Ishikawa (cell line): ENCODE results near the gene BMP7.

Source experiments
- CEBPB ChIP-seq: IDR thresholded peaks from 2 replicates; pipeline ENCODE4 v1.6.1; 2012
- CREB1 ChIP-seq: IDR thresholded peaks from 2 replicates; pipeline ENCODE4 v1.6.1; 2012; ENCODE audit warnings: low read depth
- EGR1 ChIP-seq: IDR thresholded peaks from 2 replicates; pipeline ENCODE4 v1.6.1; 2012
- EP300 ChIP-seq: IDR thresholded peaks from 2 replicates; pipeline ENCODE4 v1.6.1; 2012; ENCODE audit warnings: borderline replicate concordance
- FOXM1 ChIP-seq: IDR thresholded peaks from 2 replicates; pipeline ENCODE4 v1.6.1; 2012; ENCODE audit warnings: low read depth, borderline replicate concordance
- MAX ChIP-seq: IDR thresholded peaks from 2 replicates; pipeline ENCODE4 v1.6.1; 2012
- NFIC ChIP-seq: IDR thresholded peaks from 2 replicates; pipeline ENCODE4 v1.6.1; 2012
- RAD21 ChIP-seq: IDR thresholded peaks from 2 replicates; pipeline ENCODE4 v1.6.1; 2012; ENCODE audit warnings: low read depth
- REST ChIP-seq: IDR thresholded peaks from 2 replicates; pipeline ENCODE4 v1.6.1; 2012; ENCODE audit warnings: low read depth, mild to moderate bottlenecking
- TAF1 ChIP-seq: IDR thresholded peaks from 2 replicates; pipeline ENCODE4 v1.6.1; 2012; ENCODE audit warnings: low read depth, mild to moderate bottlenecking
- TCF12 ChIP-seq: IDR thresholded peaks from 2 replicates; pipeline ENCODE4 v1.6.1; 2012; ENCODE audit warnings: low read depth
- TEAD4 ChIP-seq: IDR thresholded peaks from 2 replicates; pipeline ENCODE4 v1.6.1; 2012
- YY1 ChIP-seq: IDR thresholded peaks from 2 replicates; pipeline ENCODE4 v1.6.1; 2012; ENCODE audit warnings: low read depth
- ZBTB7A ChIP-seq: IDR thresholded peaks from 2 replicates; pipeline ENCODE4 v1.6.1; 2012; ENCODE audit warnings: low read depth
- TF ChIP-seq, protein P1 (sequence below): IDR thresholded peaks from 2 replicates; pipeline ENCODE4 v1.6.1; 2012

Gene BMP7

GRCh38 chr20:57215826-57216471, 50.5 kb downstream of the BMP7 start:
- TF ChIP-seq EP300 (no peak), FOXM1 (no peak), YY1 (no peak), ZBTB7A (no peak)

DNA sequence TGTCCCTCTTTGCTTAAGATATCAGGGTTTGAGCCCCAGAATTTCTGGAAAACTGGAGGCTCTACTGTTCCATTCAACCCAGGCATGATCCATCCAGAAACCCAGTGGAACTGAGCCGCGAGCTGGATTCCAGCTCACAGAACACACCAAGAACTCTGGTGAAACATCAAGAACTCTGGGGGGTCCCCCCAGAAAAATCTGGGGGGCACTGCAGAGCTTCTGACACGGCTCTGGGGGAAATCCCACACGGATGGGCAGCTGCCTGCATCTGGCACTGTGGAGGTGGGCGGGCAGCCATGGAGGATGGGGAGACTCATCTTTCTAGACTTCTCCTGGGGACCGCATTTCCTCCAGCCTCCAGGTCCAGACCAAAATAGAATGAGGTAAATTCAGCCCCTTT, 51.0 kb downstream of the BMP7 start:
- TF ChIP-seq EP300: no peak
- TF ChIP-seq NFIC: no peak
- no peak for TF ChIP-seq TEAD4
- no peak for TF ChIP-seq YY1
- TF ChIP-seq CREB1: no peak
- TF ChIP-seq FOXM1: no peak
- no peak for TF ChIP-seq EGR1
- no peak for TF ChIP-seq CEBPB
- no peak for TF ChIP-seq MAX
- no peak for TF ChIP-seq REST

DNA sequence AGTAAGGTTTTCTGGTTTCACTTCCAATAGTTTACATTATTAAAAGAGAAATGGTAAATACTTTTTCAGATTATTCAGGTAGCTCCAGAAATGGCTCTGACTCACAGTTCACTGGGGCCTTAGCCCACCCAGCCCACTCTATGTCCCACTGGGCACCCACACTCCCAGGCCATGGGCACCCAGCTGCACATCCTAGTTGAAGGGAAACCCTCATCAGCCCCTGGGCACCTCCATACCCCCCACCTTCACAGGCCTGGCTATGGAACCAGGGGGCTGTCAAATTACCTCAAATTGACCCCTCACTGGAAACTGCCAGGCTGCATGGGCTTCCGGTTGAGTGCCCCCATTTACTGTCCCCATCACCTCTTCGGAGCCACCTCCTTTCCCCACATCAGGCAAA, 51.5 kb downstream of the BMP7 start:
- TF ChIP-seq RAD21 (no peak), TEAD4 (no peak), EGR1 (no peak), NFIC (no peak), MAX (no peak), REST (no peak), CREB1 (no peak), TCF12 (no peak), EP300 (no peak), ZBTB7A (no peak), YY1 (no peak), FOXM1 (no peak), CEBPB (no peak), TAF1 (no peak)
- TF ChIP-seq, protein P1, sequence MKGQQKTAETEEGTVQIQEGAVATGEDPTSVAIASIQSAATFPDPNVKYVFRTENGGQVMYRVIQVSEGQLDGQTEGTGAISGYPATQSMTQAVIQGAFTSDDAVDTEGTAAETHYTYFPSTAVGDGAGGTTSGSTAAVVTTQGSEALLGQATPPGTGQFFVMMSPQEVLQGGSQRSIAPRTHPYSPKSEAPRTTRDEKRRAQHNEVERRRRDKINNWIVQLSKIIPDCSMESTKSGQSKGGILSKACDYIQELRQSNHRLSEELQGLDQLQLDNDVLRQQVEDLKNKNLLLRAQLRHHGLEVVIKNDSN: no peak

DNA sequence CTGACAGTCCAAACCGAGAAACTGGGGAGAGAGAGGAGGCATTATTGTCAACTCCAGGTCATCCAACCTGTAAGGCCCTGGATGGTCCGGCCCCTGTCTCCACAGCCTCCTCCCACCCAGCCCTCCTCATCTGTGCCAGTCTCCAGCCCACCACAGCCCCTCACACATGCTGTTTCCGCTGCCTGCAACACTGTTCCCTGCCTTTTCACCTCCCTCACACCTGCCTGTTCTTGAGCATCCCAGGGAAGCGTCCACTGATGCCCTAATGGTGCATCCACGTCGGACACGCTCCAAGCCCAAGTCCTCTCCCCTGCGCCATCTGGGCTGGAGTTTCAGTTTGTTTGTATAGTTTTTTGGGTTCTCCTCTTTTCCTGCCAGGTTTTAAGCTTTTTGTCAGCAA, 52.0 kb downstream of the BMP7 start:
- no peak for TF ChIP-seq TCF12
- TF ChIP-seq, protein P1: no peak
- TF ChIP-seq TEAD4: no peak
- no peak for TF ChIP-seq YY1
- TF ChIP-seq MAX: no peak

DNA sequence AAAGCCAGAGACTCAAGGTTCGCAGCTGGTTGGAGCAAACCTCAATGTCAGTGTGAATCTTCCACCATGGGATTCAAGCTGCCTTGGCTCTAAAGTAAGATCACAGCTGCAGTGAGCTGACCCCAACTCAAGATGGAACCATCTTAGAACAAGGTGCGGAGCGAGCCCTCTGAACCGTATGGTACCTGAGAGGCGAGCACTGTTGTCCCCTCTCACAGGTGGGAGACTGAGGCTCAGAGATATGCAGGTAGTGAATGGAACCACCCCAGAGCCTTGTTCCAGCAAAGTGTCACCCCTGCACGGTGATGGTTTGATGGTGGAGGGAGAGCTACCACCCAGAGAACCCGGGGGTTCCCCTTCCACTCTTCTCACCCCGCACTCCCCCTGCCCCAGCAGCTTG, 52.5 kb downstream of the BMP7 start:
- TF ChIP-seq ZBTB7A (no peak), EP300 (no peak), CREB1 (no peak), MAX (no peak), RAD21 (no peak), TEAD4 (no peak), TAF1 (no peak), FOXM1 (no peak), EGR1 (no peak), NFIC (no peak), CEBPB (no peak)

GRCh38 chr20:57213291-57213690, 53.1 kb downstream of the BMP7 start:
- TF ChIP-seq TAF1 (no peak), CREB1 (no peak), REST (no peak), YY1 (no peak), TCF12 (no peak), ZBTB7A (no peak), RAD21 (no peak), TEAD4 (no peak), FOXM1 (no peak), MAX (no peak), CEBPB (no peak), NFIC (no peak), EGR1 (no peak)
- TF ChIP-seq, protein P1: no peak
